Mesendoderm (in vitro differentiated cells): ENCODE data around the gene ZFHX3.

Experiments used
- DNase-seq: peaks from one replicate; pipeline ENCODE4 v3.0.0; 2013
- H2AK5ac ChIP-seq: 2 replicates; pipeline ENCODE4 v1.6.1; 2013; ENCODE audit warnings: low read length, inconsistent platforms
- H2BK120ac ChIP-seq: 2 replicates; pipeline ENCODE4 v1.6.1; 2013; ENCODE audit warnings: low read depth, mild to moderate bottlenecking, low read length, moderate library complexity, mixed read lengths
- H2BK15ac ChIP-seq: replicated peaks from 2 replicates; pipeline ENCODE4 v1.6.1; 2013; ENCODE audit warnings: low read depth, mild to moderate bottlenecking, moderate library complexity
- H2BK5ac ChIP-seq: 2 replicates; pipeline ENCODE4 v1.6.1; 2013; ENCODE audit warnings: low read length, inconsistent platforms
- H3K18ac ChIP-seq: 2 replicates; pipeline ENCODE4 v1.6.1; 2013; ENCODE audit warnings: mild to moderate bottlenecking, low read length, mixed read lengths
- H3K23ac ChIP-seq: one replicate; pipeline ENCODE4 v1.6.1; 2013; ENCODE audit warnings: low read length
- H3K27ac ChIP-seq: 2 replicates; pipeline ENCODE4 v1.5.1; 2013; ENCODE audit warnings: low read depth, mild to moderate bottlenecking, inconsistent platforms, low read length, moderate library complexity
- H3K27me3 ChIP-seq: 2 replicates; pipeline ENCODE4 v1.6.1; 2013; ENCODE audit warnings: low read length, control low read depth, mild to moderate bottlenecking, inconsistent platforms; ENCODE audit not compliant: insufficient read depth, poor library complexity
- H3K36me3 ChIP-seq: 2 replicates; pipeline ENCODE4 v1.6.1; 2013; ENCODE audit warnings: low read length, inconsistent platforms; ENCODE audit not compliant: control insufficient read depth, insufficient read depth
- H3K4ac ChIP-seq: one replicate; pipeline ENCODE4 v1.6.1; 2013; ENCODE audit warnings: low read depth, mild to moderate bottlenecking, low read length, moderate library complexity
- H3K4me1 ChIP-seq: 2 replicates; pipeline ENCODE4 v1.6.1; 2013; ENCODE audit warnings: low read depth, low read length, inconsistent platforms; ENCODE audit not compliant: control insufficient read depth
- H3K4me2 ChIP-seq: 2 replicates; pipeline ENCODE4 v1.6.1; 2013; ENCODE audit warnings: low read length
- H3K4me3 ChIP-seq: 2 replicates; pipeline ENCODE4 v1.5.1; 2013; ENCODE audit warnings: mild to moderate bottlenecking, low read length
- H3K56ac ChIP-seq: one replicate; pipeline ENCODE4 v1.6.1; 2013; ENCODE audit warnings: low read length
- H3K79me1 ChIP-seq: 2 replicates; pipeline ENCODE4 v1.6.1; 2013; ENCODE audit warnings: low read length, inconsistent platforms
- H3K79me2 ChIP-seq: 2 replicates; pipeline ENCODE4 v1.6.1; 2013; ENCODE audit warnings: mild to moderate bottlenecking, low read length; ENCODE audit not compliant: control insufficient read depth, insufficient read depth
- H3K9ac ChIP-seq: 2 replicates; pipeline ENCODE4 v1.6.1; 2013; ENCODE audit warnings: low read length, inconsistent platforms
- H4K5ac ChIP-seq: one replicate; pipeline ENCODE4 v1.6.1; 2013; ENCODE audit warnings: low read length
- H4K8ac ChIP-seq: one replicate; pipeline ENCODE4 v1.6.1; 2013; ENCODE audit warnings: low read depth, mild to moderate bottlenecking, control low read depth, low read length, moderate library complexity
- WGBS: extraction: QIAGEN DNeasy Blood & Tissue Kit; methylation state at CpG from one replicate; pipeline ENCODE4 v1.1.7; 2013; ENCODE audit warnings: low lambda C conversion rate, missing lambda C conversion rate; ENCODE audit not compliant: insufficient coverage; ENCODE audit errors: extremely low coverage; 5-methylcytosine and 5-hydroxymethylcytosine counted together

The ZFHX3 gene

GRCh38 chr16:72794319-72794718, 253.6 kb downstream of the ZFHX3 start:
- Histone ChIP-seq H3K9ac (no peak overlapping the region), H3K27me3 (no peaks in the 10 kb centered on the region), H3K23ac (no peak overlapping the region), H3K56ac (no peak overlapping the region), H3K79me2 (no peaks in the 10 kb centered on the region), H2AK5ac (no peak overlapping the region), H3K4ac (no peak overlapping the region), H3K4me2 (no peak overlapping the region), H2BK15ac (no peak overlapping the region), H2BK120ac (no peak overlapping the region), H3K36me3 (no peaks in the 10 kb centered on the region), H4K8ac (no peak overlapping the region), H3K4me3 (no peak overlapping the region), H4K5ac (no peak overlapping the region), H3K4me1 (no peaks in the 10 kb centered on the region), H3K79me1 (no peaks in the 10 kb centered on the region), H3K27ac (no peak overlapping the region), H3K18ac (no peak overlapping the region), H2BK5ac (no peak overlapping the region)
- no CpG with 5 or more reads among the region's 13 CpGs for WGBS
- DNase-seq, result no peak

- no peak overlapping the region for H3K56ac ChIP-seq
- H3K4ac ChIP-seq, result no peak overlapping the region
- H3K27me3 ChIP-seq, result no peaks in the 10 kb centered on the region
- no peak for DNase-seq
- H3K36me3 ChIP-seq, result no peaks in the 10 kb centered on the region
- H3K79me2 ChIP-seq, result no peaks in the 10 kb centered on the region
- no peaks in the 10 kb centered on the region for H3K79me1 ChIP-seq
- H3K4me2 ChIP-seq, result no peak overlapping the region
- H3K9ac ChIP-seq, result no peak overlapping the region
- H4K5ac ChIP-seq, result no peak overlapping the region
- H2BK15ac ChIP-seq, result no peak overlapping the region
- H3K4me3 ChIP-seq, result no peak overlapping the region
- WGBS, result no CpG with 5 or more reads among the region's 12 CpGs
- H3K23ac ChIP-seq, result no peak overlapping the region
- H2BK120ac ChIP-seq, result no peak overlapping the region
- no peak overlapping the region for H3K27ac ChIP-seq
- H2AK5ac ChIP-seq, result no peak overlapping the region
- H4K8ac ChIP-seq, result no peak overlapping the region
- H2BK5ac ChIP-seq, result no peak overlapping the region
- no peaks in the 10 kb centered on the region for H3K4me1 ChIP-seq
- no peak overlapping the region for H3K18ac ChIP-seq
These were observed 254.2 kb downstream of the ZFHX3 start for GRCh38 chr16:72793716-72794115.

GRCh38 chr16:72793017-72793416, 254.9 kb downstream of the ZFHX3 start:
- Histone ChIP-seq H4K8ac (no peak overlapping the region), H3K27ac (no peak overlapping the region), H3K9ac (no peak overlapping the region), H3K4me1 (no peaks in the 10 kb centered on the region), H4K5ac (no peak overlapping the region), H2BK15ac (no peak overlapping the region), H3K23ac (no peak overlapping the region), H2BK120ac (no peak overlapping the region), H3K4me2 (no peak overlapping the region), H3K79me2 (no peaks in the 10 kb centered on the region), H2BK5ac (no peak overlapping the region), H3K4ac (no peak overlapping the region), H3K27me3 (no peaks in the 10 kb centered on the region), H2AK5ac (no peak overlapping the region), H3K36me3 (no peaks in the 10 kb centered on the region), H3K18ac (no peak overlapping the region), H3K4me3 (no peak overlapping the region), H3K79me1 (no peaks in the 10 kb centered on the region), H3K56ac (no peak overlapping the region)
- no CpG with 5 or more reads among the region's 5 CpGs for WGBS
- DNase-seq, result no peak

GRCh38 chr16:72791786-72792185, 256.1 kb downstream of the ZFHX3 start:
- no peak overlapping the region for H3K4me3 ChIP-seq
- no peak overlapping the region for H3K23ac ChIP-seq
- H3K79me1 ChIP-seq, result no peaks in the 10 kb centered on the region
- no peak overlapping the region for H3K56ac ChIP-seq
- no peaks in the 10 kb centered on the region for H3K4me1 ChIP-seq
- no peak overlapping the region for H3K9ac ChIP-seq
- H2AK5ac ChIP-seq, result no peak overlapping the region
- no peak overlapping the region for H2BK5ac ChIP-seq
- H4K5ac ChIP-seq, result no peak overlapping the region
- no peak overlapping the region for H3K27ac ChIP-seq
- no peaks in the 10 kb centered on the region for H3K79me2 ChIP-seq
- DNase-seq, result no peak
- H4K8ac ChIP-seq, result no peak overlapping the region
- H3K18ac ChIP-seq, result no peak overlapping the region
- H3K27me3 ChIP-seq, result no peaks in the 10 kb centered on the region
- no peak overlapping the region for H2BK120ac ChIP-seq
- no peak overlapping the region for H3K4me2 ChIP-seq
- H3K36me3 ChIP-seq, result no peaks in the 10 kb centered on the region
- no peak overlapping the region for H2BK15ac ChIP-seq
- H3K4ac ChIP-seq, result no peak overlapping the region

- Histone ChIP-seq H3K4ac (no peak overlapping the region), H3K27me3 (no peaks in the 10 kb centered on the region), H3K4me1 (no peaks in the 10 kb centered on the region), H3K9ac (no peak overlapping the region), H3K79me2 (no peaks in the 10 kb centered on the region), H2BK5ac (no peak overlapping the region), H3K23ac (no peak overlapping the region), H3K4me2 (no peak overlapping the region), H3K79me1 (no peaks in the 10 kb centered on the region), H4K5ac (no peak overlapping the region), H3K27ac (no peak overlapping the region), H2BK120ac (no peak overlapping the region), H2BK15ac (no peak overlapping the region), H3K4me3 (no peak overlapping the region), H2AK5ac (no peak overlapping the region), H4K8ac (no peak overlapping the region), H3K18ac (no peak overlapping the region), H3K36me3 (no peaks in the 10 kb centered on the region), H3K56ac (no peak overlapping the region)
- DNase-seq, result no peak
- no CpG with 5 or more reads among the region's 5 CpGs for WGBS
These were observed 258.0 kb downstream of the ZFHX3 start for GRCh38 chr16:72789921-72790320.

GRCh38 chr16:72789465-72789864, 258.5 kb downstream of the ZFHX3 start:
- Histone ChIP-seq H4K8ac (no peak overlapping the region), H2BK15ac (no peak overlapping the region), H3K18ac (no peak overlapping the region), H2BK5ac (no peak overlapping the region), H3K4me3 (no peak overlapping the region), H3K4me1 (no peaks in the 10 kb centered on the region), H3K9ac (no peak overlapping the region), H4K5ac (no peak overlapping the region), H3K27ac (no peak overlapping the region), H3K4ac (no peak overlapping the region), H3K56ac (no peak overlapping the region), H3K36me3 (no peaks in the 10 kb centered on the region), H3K23ac (no peak overlapping the region), H3K4me2 (no peak overlapping the region), H3K79me2 (no peaks in the 10 kb centered on the region), H2AK5ac (no peak overlapping the region), H3K79me1 (no peaks in the 10 kb centered on the region), H2BK120ac (no peak overlapping the region), H3K27me3 (no peaks in the 10 kb centered on the region)
- DNase-seq, result no peak
- no CpG with 5 or more reads among the region's 7 CpGs for WGBS
